ENCODE results near the gene SPTBN1.

Gene SPTBN1

DNA sequence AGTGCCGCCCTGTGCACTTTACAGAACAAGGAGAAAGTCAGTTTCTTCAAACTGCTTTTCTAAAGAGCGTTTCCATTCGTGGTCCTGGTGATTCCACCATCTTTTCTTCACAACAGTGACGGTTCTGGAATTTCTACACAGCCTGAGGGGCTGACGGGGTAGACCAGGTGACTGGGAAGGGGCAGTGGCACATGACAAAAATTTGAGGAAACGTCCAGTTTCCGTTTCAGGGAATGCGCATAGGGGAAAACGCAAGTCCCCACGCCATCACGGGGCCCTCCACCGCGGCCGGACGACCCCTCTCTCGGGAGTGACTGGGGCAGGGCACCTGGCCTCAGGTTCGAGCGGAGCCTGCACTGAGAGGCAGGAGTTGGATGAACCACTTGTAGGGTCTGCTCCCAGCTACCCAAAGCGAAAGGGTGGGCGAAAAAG is 980 bp upstream of the SPTBN1 start:
- intact Hi-C loops (cut with DNase I; ENCODE audit: low total_unique reads): no loop called here
- TF ChIP-seq, protein P1, sequence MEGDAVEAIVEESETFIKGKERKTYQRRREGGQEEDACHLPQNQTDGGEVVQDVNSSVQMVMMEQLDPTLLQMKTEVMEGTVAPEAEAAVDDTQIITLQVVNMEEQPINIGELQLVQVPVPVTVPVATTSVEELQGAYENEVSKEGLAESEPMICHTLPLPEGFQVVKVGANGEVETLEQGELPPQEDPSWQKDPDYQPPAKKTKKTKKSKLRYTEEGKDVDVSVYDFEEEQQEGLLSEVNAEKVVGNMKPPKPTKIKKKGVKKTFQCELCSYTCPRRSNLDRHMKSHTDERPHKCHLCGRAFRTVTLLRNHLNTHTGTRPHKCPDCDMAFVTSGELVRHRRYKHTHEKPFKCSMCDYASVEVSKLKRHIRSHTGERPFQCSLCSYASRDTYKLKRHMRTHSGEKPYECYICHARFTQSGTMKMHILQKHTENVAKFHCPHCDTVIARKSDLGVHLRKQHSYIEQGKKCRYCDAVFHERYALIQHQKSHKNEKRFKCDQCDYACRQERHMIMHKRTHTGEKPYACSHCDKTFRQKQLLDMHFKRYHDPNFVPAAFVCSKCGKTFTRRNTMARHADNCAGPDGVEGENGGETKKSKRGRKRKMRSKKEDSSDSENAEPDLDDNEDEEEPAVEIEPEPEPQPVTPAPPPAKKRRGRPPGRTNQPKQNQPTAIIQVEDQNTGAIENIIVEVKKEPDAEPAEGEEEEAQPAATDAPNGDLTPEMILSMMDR (IDR thresholded peaks at IDR 0.05): no peak
- H3K4me3 ChIP-seq: peak overlapping the region; percentile 86 to 96
- peak overlapping the region; percentile 94 to 96 for H3K27ac ChIP-seq
- no peaks in the 10 kb centered on the region for H3K27me3 ChIP-seq
- peaks cover 0 to 30% (median 11%) of the 10 kb centered on the region in 4 donors for H3K4me1 ChIP-seq
- no peaks in the 10 kb centered on the region for H3K9me3 ChIP-seq
- peak in 1 of 2 donors; percentile 29 for DNase-seq
- no peaks in the 10 kb centered on the region for H3K36me3 ChIP-seq

DNA sequence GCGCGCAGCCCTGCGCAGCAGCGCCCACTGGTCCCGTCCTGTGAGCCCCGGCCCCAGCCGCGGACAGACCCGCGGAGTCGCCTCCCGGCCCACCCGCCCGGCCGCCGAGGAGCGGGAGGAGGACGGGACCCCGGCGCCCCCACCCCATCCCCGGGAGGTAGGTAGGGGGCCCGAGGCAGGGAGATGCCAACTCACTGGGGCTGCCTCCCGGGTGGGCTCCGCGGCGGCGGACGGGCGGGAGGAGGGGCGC is 160 bp downstream of the SPTBN1 start:
- H3K27me3 ChIP-seq: no peaks in the 10 kb centered on the region
- peak overlapping the region; percentile 94 to 96 for H3K27ac ChIP-seq
- H3K9me3 ChIP-seq: no peaks in the 10 kb centered on the region
- peaks cover 0 to 42% (median 12%) of the 10 kb centered on the region in 4 donors for H3K4me1 ChIP-seq
- H3K36me3 ChIP-seq: no peaks in the 10 kb centered on the region
- no peak for DNase-seq
- TF ChIP-seq, protein P1 (IDR thresholded peaks at IDR 0.05): no peak
- H3K4me3 ChIP-seq: peak overlapping the region; percentile 86 to 96
- intact Hi-C loops (cut with DNase I; ENCODE audit: low total_unique reads): no loop called here

GRCh38 chr2:54456612-54457322 is 640 bp downstream of the SPTBN1 start:
- H3K9me3 ChIP-seq: no peaks in the 10 kb centered on the region
- H3K27ac ChIP-seq: peak overlapping the region; percentile 94 to 96
- no peaks in the 10 kb centered on the region for H3K36me3 ChIP-seq
- DNase-seq: peak in 1 of 2 donors; percentile 70
- intact Hi-C loops (cut with DNase I; ENCODE audit: low total_unique reads): no loop called here
- peaks cover 0 to 46% (median 16%) of the 10 kb centered on the region in 4 donors for H3K4me1 ChIP-seq
- H3K27me3 ChIP-seq: no peaks in the 10 kb centered on the region
- peak overlapping the region; percentile 86 to 96 for H3K4me3 ChIP-seq
- TF ChIP-seq, protein P1 (IDR thresholded peaks at IDR 0.05): peak in 1 of 2 experiments; percentile 10

DNA sequence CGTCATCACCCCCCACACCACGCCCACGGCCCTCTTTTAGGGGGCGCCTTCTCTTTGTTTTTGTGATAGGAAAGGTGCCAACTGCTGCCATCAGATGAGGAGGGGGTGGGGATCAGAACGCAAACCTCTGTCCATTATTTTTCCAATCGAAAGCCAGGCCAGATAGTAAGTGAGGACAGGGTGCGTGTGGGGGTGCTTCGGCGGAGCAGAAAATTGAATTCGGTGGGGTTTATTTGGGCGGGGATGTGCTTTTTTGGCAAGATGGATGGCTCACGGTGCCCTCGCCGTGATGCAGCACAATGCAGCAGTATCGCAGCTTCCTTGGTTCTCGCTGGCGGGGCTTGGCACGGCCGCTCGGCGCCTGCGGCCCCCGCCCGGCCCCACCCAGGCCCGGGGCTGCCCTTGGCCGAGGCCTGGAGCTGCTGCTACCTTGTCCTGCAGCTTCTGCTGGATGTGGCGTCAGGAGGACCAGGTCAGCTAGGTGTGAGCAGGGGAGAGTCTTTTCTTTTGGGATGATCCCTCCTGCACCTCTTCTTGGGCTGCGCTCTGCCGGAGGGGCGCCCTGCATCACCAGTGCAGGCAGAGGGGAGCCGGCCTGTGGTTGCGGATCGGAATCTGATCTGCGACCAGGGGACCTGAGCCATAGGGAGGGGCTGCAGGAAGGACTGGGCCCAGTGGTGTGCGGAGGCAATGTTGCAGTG is 1.3 kb downstream of the SPTBN1 start:
- Histone ChIP-seq H3K4me3 (peak overlapping the region; percentile 86 to 96), H3K4me1 (peaks cover 0 to 53% (median 20%) of the 10 kb centered on the region in 4 donors), H3K36me3 (no peaks in the 10 kb centered on the region), H3K9me3 (no peaks in the 10 kb centered on the region), H3K27ac (peak overlapping the region; percentile 94 to 96), H3K27me3 (no peaks in the 10 kb centered on the region)
- intact Hi-C loops (cut with DNase I; ENCODE audit: low total_unique reads): no loop called here
- DNase-seq: peak in 1 of 2 donors; percentile 30
- TF ChIP-seq, protein P1 (IDR thresholded peaks at IDR 0.05): no peak

DNA sequence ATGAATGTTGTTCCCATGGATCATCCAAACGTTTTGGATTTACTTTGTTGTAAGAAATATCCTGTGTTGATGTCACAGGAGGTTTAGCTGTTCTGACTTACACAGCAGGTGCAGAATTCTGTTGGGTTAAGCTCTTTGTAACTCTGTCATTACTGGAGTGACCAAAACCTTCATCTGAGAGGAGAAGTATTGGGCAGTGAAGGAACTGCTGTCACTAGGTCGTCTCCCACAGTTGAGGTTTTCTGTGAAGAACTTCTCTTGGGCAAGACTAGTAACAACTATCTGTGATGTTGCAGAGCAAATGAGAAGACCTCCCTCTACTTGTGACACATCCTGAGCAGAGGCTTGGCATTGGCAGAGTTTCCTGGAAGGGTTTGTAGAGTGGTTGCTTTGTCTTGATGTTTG is 2.9 kb downstream of the SPTBN1 start:
- Histone ChIP-seq H3K27ac (peak overlapping the region; percentile 94 to 96), H3K4me3 (peak overlapping the region; percentile 86 to 96), H3K9me3 (no peaks in the 10 kb centered on the region), H3K4me1 (peaks cover 0 to 56% (median 23%) of the 10 kb centered on the region in 4 donors), H3K36me3 (no peaks in the 10 kb centered on the region), H3K27me3 (no peaks in the 10 kb centered on the region)
- DNase-seq: no peak
- intact Hi-C loops (cut with DNase I; ENCODE audit: low total_unique reads): no loop called here
- TF ChIP-seq, protein P1 (IDR thresholded peaks at IDR 0.05): no peak

Data from tibial artery (tissue), 4 donors.